Panc1 (cell line): ENCODE results near the gene HSPBP1.

Source experiments
- POLR2AphosphoS5 ChIP-seq: IDR thresholded peaks from 2 replicates; pipeline ENCODE4 v1.6.1; 2012; ENCODE audit warnings: mild to moderate bottlenecking, low read depth, low read length, moderate library complexity
- SIN3A ChIP-seq: IDR thresholded peaks from 2 replicates; pipeline ENCODE4 v1.6.1; 2012; ENCODE audit warnings: low read depth, mild to moderate bottlenecking, low read length, moderate library complexity, borderline replicate concordance; ENCODE audit not compliant: insufficient read depth
- TCF7L2 ChIP-seq: IDR thresholded peaks from 2 replicates; pipeline ENCODE4 v1.6.1; 2011; ENCODE audit warnings: mild to moderate bottlenecking, low read depth, low read length, inconsistent platforms
- TF ChIP-seq, protein P1 (sequence below), 2 experiments: IDR thresholded peaks; 2 replicates each; pipeline ENCODE4 v1.6.1; 2011 to 2012; ENCODE audit warnings: low read depth in 2 of 2, control low read depth in 1 of 2, low read length in 1 of 2, mild to moderate bottlenecking in 1 of 2, moderate library complexity in 1 of 2; ENCODE audit not compliant: insufficient read depth in 1 of 2
- TF ChIP-seq, protein P2 (sequence below): fragments of 450-650 bp; IDR thresholded peaks from 2 replicates; pipeline ENCODE4 v1.5.1; 2017; ENCODE audit warnings: mild to moderate bottlenecking

DNA sequence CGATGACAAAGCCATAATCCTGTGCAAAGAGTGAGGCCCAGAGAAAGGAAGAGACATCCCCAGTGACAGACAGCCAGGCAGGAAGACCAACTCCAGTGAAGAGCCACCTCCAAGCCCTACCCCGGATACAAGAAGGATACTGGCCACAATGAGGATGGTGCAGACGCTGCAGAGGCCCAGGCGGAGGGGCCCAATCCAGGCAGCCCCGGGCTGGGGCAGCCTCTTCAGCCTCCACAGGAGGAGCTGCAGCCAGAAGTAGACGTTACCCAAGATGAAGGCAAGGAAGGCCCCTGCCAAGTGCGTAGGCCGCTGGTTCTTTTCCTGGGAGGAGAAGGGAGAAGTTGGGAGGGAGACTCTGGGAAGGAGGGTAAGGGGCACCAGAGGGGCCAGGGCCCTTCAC is 36.7 kb upstream of the HSPBP1 start:
- TF ChIP-seq, protein P1, sequence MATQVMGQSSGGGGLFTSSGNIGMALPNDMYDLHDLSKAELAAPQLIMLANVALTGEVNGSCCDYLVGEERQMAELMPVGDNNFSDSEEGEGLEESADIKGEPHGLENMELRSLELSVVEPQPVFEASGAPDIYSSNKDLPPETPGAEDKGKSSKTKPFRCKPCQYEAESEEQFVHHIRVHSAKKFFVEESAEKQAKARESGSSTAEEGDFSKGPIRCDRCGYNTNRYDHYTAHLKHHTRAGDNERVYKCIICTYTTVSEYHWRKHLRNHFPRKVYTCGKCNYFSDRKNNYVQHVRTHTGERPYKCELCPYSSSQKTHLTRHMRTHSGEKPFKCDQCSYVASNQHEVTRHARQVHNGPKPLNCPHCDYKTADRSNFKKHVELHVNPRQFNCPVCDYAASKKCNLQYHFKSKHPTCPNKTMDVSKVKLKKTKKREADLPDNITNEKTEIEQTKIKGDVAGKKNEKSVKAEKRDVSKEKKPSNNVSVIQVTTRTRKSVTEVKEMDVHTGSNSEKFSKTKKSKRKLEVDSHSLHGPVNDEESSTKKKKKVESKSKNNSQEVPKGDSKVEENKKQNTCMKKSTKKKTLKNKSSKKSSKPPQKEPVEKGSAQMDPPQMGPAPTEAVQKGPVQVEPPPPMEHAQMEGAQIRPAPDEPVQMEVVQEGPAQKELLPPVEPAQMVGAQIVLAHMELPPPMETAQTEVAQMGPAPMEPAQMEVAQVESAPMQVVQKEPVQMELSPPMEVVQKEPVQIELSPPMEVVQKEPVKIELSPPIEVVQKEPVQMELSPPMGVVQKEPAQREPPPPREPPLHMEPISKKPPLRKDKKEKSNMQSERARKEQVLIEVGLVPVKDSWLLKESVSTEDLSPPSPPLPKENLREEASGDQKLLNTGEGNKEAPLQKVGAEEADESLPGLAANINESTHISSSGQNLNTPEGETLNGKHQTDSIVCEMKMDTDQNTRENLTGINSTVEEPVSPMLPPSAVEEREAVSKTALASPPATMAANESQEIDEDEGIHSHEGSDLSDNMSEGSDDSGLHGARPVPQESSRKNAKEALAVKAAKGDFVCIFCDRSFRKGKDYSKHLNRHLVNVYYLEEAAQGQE (IDR thresholded peaks at IDR 0.05; ENCODE audit: insufficient read depth in 1 of 2, low read depth in 2 of 2, low read length in 1 of 2), result no peak
- TF ChIP-seq, protein P2, sequence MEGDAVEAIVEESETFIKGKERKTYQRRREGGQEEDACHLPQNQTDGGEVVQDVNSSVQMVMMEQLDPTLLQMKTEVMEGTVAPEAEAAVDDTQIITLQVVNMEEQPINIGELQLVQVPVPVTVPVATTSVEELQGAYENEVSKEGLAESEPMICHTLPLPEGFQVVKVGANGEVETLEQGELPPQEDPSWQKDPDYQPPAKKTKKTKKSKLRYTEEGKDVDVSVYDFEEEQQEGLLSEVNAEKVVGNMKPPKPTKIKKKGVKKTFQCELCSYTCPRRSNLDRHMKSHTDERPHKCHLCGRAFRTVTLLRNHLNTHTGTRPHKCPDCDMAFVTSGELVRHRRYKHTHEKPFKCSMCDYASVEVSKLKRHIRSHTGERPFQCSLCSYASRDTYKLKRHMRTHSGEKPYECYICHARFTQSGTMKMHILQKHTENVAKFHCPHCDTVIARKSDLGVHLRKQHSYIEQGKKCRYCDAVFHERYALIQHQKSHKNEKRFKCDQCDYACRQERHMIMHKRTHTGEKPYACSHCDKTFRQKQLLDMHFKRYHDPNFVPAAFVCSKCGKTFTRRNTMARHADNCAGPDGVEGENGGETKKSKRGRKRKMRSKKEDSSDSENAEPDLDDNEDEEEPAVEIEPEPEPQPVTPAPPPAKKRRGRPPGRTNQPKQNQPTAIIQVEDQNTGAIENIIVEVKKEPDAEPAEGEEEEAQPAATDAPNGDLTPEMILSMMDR, result no peak
- no peak for TF ChIP-seq POLR2AphosphoS5
- TF ChIP-seq SIN3A, result no peak
- no peak for TF ChIP-seq TCF7L2
